Activated CD4-positive, alpha-beta T cell treated with anti-CD3 and anti-CD28 coated beads, Interleukin-2, Interleukin-6, amounts not matched to agents 100 ng/mL and 50 ng/mL, durations not matched to agents 16 hours and 8 hours (primary cell): ENCODE measurements around the gene ZFPL1.
A peak's percentile ranks its signal among the peaks of the same experiment; 100 is the strongest.

ENCODE experiments used
- DNase-seq: peaks from one replicate; pipeline ENCODE4 v3.0.0-alpha.2; 2020

The ZFPL1 gene

GRCh38 chr11:65130631-65131416 is 46.8 kb downstream of the ZFPL1 start:
- no peak for DNase-seq

- DNase-seq: no peak
Measured at GRCh38 chr11:65131417-65131776, 47.4 kb downstream of the ZFPL1 start.

- no peak for DNase-seq
Measured at GRCh38 chr11:65131895-65132237, 47.8 kb downstream of the ZFPL1 start.

- DNase-seq: no peak
Measured at GRCh38 chr11:65132238-65132987, 48.4 kb downstream of the ZFPL1 start.

GRCh38 chr11:65132988-65133700 is 49.1 kb downstream of the ZFPL1 start:
- DNase-seq: peak; percentile 67

- DNase-seq: no peak
Measured at GRCh38 chr11:65133724-65134123, 49.7 kb downstream of the ZFPL1 start.

GRCh38 chr11:65134240-65134951 is 50.4 kb downstream of the ZFPL1 start, which contains the start of gene SYVN1:
Gene SYVN1 (minus strand): TSS chr11:65134519. CDS start chr11:65133601, 918 bp downstream.
- peak; percentile 93 for DNase-seq

GRCh38 chr11:65134952-65135632 is 51.1 kb downstream of the ZFPL1 start:
- peak; percentile 93 for DNase-seq

- DNase-seq: no peak
Measured at GRCh38 chr11:65135633-65136145, 51.7 kb downstream of the ZFPL1 start.

- no peak for DNase-seq
Measured at GRCh38 chr11:65136515-65137096, 52.6 kb downstream of the ZFPL1 start.
